BLaER1 (cell line): ENCODE results near the gene IKZF2.

Experiments
- H3K27ac ChIP-seq: shearing (Covaris generic); formaldehyde crosslinking; 2 replicates; pipeline ENCODE4 v1.8.1; 2022
- H3K27me3 ChIP-seq: shearing (Covaris generic); formaldehyde crosslinking; 2 replicates; pipeline ENCODE4 v1.8.1; 2022
- H3K36me3 ChIP-seq: shearing (Covaris generic); formaldehyde crosslinking; 2 replicates; pipeline ENCODE4 v1.8.1; 2022
- H3K4me1 ChIP-seq: shearing (Covaris generic); formaldehyde crosslinking; 2 replicates; pipeline ENCODE4 v1.8.1; 2022
- H3K4me2 ChIP-seq: shearing (Covaris generic); formaldehyde crosslinking; 2 replicates; pipeline ENCODE4 v1.8.1; 2022
- H3K4me3 ChIP-seq: shearing (Covaris generic); formaldehyde crosslinking; 2 replicates; pipeline ENCODE4 v1.8.1; 2022
- H3K9ac ChIP-seq: shearing (Covaris generic); formaldehyde crosslinking; 2 replicates; pipeline ENCODE4 v1.8.1; 2022
- H3K9me3 ChIP-seq: shearing (Covaris generic); formaldehyde crosslinking; 2 replicates; pipeline ENCODE4 v1.8.1; 2022
- H4K20me1 ChIP-seq: shearing (Covaris generic); formaldehyde crosslinking; 2 replicates; pipeline ENCODE4 v1.8.1; 2022
- Cebpa-rat ChIP-seq: shearing (Covaris generic); IDR thresholded peaks from 2 replicates; pipeline ENCODE4 v1.8.1; 2022

Gene IKZF2

GRCh38 chr2:212956665-212957607 is 194.5 kb downstream of the IKZF2 start:
- H3K9me3 ChIP-seq, result no peaks in the 10 kb centered on the region
- no peak overlapping the region for H3K4me2 ChIP-seq
- H4K20me1 ChIP-seq, result no peaks in the 10 kb centered on the region
- no peak overlapping the region for H3K9ac ChIP-seq
- H3K27ac ChIP-seq, result no peak overlapping the region
- H3K4me3 ChIP-seq, result no peak overlapping the region
- no peaks in the 10 kb centered on the region; the same call in 1 of the 2 replicates for H3K36me3 ChIP-seq
- H3K4me1 ChIP-seq, result no peaks in the 10 kb centered on the region
- no peaks in the 10 kb centered on the region for H3K27me3 ChIP-seq
- no peak for TF ChIP-seq Cebpa-rat

GRCh38 chr2:212953170-212953920 is 198.1 kb downstream of the IKZF2 start:
- Histone ChIP-seq H3K9ac (no peak overlapping the region), H3K4me3 (no peak overlapping the region), H3K27me3 (no peaks in the 10 kb centered on the region), H3K9me3 (no peaks in the 10 kb centered on the region), H3K36me3 (no peaks in the 10 kb centered on the region; the same call in 1 of the 2 replicates), H3K4me2 (no peak overlapping the region), H3K4me1 (no peaks in the 10 kb centered on the region), H3K27ac (no peak overlapping the region), H4K20me1 (no peaks in the 10 kb centered on the region)
- TF ChIP-seq Cebpa-rat, result no peak

GRCh38 chr2:212949786-212950185 is 201.6 kb downstream of the IKZF2 start:
- H3K36me3 ChIP-seq, result no peaks in the 10 kb centered on the region; the same call in 1 of the 2 replicates
- no peaks in the 10 kb centered on the region for H4K20me1 ChIP-seq
- H3K27ac ChIP-seq, result no peak overlapping the region
- no peaks in the 10 kb centered on the region for H3K9me3 ChIP-seq
- H3K9ac ChIP-seq, result no peak overlapping the region
- no peak overlapping the region for H3K4me3 ChIP-seq
- H3K4me1 ChIP-seq, result no peaks in the 10 kb centered on the region
- TF ChIP-seq Cebpa-rat, result no peak
- no peaks in the 10 kb centered on the region for H3K27me3 ChIP-seq
- no peak overlapping the region for H3K4me2 ChIP-seq
